OCI-M2 (cell line): ENCODE measurements around the gene CACNA2D1.
"Not testable (repeated sequence)": the region's sequence is repeated elsewhere in the genome, so short reads cannot be mapped to it uniquely, and the experiment has no call there.

Experiments used
- DNase-seq: peaks from one replicate; lab custom pipeline; 2025; ENCODE audit not compliant: unreplicated experiment; lab: John Stamatoyannopoulos, UW

The CACNA2D1 gene

DNA sequence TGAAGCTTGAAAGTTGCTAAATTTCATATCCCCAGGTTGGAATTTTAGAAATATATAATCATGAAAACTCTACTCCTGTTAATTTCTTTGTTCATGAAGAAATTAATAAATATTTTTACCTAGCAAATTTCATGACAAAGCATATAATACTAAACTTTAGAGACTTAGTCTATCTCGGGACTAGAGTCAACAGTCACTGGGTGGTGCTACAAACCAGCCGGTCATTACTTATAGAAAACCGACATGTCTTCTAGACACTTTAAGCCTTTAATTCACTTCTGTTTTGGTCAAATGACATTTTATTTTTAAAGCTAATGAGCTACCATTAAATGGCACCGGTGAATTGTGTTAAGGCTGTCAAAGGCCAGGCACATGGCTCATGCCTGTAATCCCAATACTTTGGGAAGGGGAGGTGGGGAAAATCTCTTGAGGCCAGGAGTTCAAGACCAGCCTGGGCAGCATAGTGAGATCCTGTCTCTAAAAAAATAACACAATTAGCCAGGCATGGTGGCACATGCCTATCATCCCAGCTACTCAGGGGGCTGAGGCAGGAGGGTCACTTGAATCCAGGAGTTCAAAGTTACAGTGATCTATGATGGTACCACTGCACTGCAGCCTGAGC, 270.1 kb downstream of the CACNA2D1 start:
- no peak for DNase-seq

- DNase-seq = no peak
These were observed 270.7 kb downstream of the CACNA2D1 start for GRCh38 chr7:82172881-82173280.

DNA sequence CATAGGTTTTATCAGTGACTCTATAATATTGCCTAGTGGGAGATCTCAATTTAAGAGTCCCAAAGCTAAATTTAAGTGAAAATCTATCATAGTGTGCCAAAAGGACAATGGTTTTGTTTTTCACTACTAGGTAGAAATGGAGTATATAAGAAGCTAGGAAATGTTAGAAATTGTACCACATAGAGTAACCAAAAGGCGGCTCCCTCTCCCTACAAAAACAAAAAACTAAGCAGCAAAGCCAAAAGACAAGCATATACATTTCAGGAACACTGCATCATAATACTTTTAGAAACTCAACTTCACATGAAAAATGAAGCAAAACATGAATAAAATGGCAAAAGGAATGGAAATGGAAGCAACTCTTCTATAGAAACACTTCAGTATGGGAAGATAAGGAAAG, 271.6 kb downstream of the CACNA2D1 start:
- DNase-seq = no peak

- no peak for DNase-seq
These were observed 275.8 kb downstream of the CACNA2D1 start for GRCh38 chr7:82167558-82168314.

- no peak for DNase-seq
These were observed 277.1 kb downstream of the CACNA2D1 start for GRCh38 chr7:82166260-82167015.

DNA sequence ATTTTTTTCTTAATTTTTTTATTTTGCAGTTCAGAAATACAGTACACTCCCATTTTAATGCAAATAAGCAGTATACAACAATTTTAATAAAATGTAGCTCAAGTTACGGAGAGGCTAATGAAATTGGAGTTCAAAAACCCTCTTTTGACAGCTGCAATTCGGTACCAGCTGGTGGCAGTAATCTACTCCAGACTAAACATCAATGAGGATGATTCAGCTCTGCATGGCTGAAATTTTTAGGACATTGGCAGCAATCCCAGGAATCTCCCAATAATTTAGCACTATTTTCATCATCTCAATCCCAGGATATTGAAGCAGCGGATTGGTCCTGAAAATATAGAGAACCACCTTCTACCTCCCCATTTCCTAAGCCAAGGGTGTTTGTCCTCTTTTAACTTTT, 278.8 kb downstream of the CACNA2D1 start:
- DNase-seq = no peak

DNA sequence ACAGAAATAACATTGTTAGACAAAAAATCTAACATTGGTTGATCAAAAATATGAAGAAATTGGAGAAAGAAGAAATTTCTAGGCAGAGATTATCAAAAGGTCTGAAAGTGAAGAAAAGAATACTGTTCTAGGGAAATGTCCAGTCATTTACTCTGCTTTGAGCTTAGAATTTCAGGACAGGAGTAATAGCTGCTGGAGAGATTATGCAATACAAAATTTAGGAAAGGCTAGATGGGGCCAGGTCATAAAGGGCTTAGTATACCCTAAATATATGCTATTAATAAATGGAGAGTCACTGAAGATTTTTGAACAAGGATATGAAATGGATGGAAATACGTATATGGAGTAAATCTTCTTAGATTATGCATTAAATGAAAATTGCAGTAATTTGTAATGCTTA, 279.2 kb downstream of the CACNA2D1 start:
- no peak for DNase-seq

GRCh38 chr7:82163586-82163985, 280.0 kb downstream of the CACNA2D1 start:
- no peak for DNase-seq

DNA sequence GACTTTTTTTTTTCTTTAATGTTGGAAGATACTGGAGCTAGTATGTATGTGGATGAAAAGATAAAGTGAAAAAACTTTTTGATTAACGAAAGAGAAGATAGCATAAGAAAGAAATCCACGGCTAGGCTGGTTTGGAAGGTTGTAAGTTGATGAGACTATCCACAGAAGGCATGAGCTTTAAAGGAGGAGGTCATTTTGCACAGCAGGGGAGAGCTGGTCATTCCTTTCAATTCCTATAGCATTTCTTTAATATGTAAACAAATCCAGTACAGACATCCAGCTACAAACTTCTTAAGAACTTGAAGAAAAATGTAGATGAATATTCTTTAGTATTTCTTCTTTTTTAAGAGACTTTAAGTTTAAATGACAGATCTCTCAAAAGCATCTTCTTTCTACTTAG, 281.3 kb downstream of the CACNA2D1 start:
- DNase-seq = no peak

GRCh38 chr7:82158327-82158726, 285.2 kb downstream of the CACNA2D1 start:
- DNase-seq = no peak

GRCh38 chr7:82156893-82157292, 286.7 kb downstream of the CACNA2D1 start:
- DNase-seq = no peak

GRCh38 chr7:82156168-82156567, 287.4 kb downstream of the CACNA2D1 start:
- no peak for DNase-seq

DNA sequence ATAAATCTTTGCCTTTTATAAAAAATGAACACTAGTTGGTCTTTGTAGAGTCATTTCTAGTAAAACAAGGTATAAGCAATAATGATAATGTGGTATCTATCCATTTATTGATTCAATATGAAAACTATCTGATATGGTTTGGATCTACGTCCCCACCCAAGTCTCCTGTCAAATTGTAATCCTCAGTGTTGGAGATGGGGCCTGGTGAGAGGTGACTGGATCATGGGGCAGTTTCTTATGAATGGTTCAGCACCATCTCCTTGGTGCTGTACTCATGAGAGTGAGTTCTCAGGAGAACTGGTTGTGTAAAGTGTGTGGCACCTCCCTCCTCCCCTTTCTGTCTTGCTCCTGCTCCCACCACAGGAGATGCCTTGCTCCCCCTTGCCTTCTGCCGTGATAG, 288.8 kb downstream of the CACNA2D1 start:
- no peak for DNase-seq

GRCh38 chr7:82153776-82154175, 289.8 kb downstream of the CACNA2D1 start:
- no peak for DNase-seq

GRCh38 chr7:82152858-82153257, 290.7 kb downstream of the CACNA2D1 start:
- no peak for DNase-seq

GRCh38 chr7:82146491-82146890, 297.1 kb downstream of the CACNA2D1 start:
- no peak for DNase-seq

GRCh38 chr7:82142263-82142864, 301.2 kb downstream of the CACNA2D1 start:
- no peak for DNase-seq

DNA sequence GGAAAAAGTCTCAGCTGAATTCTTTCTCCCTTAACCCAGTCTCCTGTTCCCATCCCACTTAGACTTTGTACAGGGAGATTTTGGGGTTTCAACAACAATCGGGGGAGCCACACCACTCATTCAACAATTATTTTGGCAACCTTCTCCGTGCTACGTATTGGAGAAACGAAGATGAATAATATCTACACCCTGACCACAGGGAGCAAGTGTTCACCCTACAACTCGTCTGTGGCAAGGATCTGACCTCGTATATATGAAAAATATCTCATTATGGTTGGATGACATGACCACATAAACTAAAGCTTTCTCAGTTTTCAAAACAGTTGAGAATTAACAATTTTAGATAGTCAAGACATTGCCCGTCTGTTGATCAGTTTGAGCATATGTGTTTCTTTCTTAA, 302.1 kb downstream of the CACNA2D1 start:
- DNase-seq = no peak

GRCh38 chr7:82140608-82141007, 303.0 kb downstream of the CACNA2D1 start:
- not testable (repeated sequence) for DNase-seq

DNA sequence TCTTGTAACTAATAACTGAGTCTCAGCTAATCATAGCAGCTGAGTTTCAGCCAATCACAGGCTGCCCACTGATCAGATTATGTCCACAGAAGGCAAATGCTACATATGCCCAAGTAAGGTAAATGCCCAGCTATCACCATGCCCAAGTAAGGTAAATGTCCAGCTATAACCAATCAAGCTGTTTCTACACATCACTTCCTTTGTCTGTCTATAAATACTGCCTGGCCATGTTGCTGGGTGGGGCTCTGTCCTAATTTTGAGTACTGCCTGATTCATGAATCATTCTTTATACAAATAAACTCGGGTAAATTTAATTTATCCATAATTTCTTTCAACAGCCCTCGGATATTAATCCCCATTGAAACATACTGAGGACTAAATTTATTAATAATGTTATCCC, 312.4 kb downstream of the CACNA2D1 start:
- DNase-seq = no peak

DNA sequence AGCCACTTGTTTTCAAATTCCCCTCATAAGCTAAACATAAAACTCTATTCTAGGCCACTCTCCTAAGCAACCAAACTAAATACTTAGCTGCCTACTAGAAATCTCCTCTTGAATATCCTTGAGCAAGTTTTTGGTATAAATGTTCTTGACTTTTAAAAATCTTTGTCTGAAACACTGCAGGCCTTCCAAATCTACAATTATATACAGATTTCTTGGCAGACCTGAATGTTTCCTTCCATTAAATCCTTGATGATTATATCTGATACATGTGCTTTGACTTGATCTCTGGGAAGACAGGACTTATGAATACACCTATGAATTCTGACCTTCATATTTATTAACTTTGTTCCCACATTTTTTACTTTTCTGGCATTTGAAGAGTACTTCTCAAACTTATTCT, 314.5 kb downstream of the CACNA2D1 start:
- no peak for DNase-seq

DNA sequence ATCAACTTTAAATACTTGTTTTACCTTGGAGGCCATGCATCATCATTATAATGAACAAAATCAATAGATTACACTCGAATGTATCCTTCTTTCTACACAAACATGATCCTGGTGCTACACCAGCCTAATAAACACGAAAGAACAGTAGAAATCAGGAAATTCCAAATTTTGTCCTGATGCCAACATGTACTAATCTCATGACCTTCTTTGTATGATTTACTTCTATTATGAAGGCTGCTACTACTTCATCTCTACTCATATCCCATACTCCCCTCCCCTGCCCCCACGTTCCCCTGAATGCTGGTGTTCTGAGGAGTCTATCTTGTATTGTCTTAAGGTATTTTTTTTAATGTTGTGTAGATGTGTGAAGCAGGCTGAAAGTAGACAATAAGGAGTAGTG, 315.0 kb downstream of the CACNA2D1 start:
- no peak for DNase-seq
